ENCODE measurements around the gene SWI5. TPM values are rescaled to one million over a fixed set of nuclear protein-coding genes. Genes with fewer than 3 reads are reported as not detected.
"Not testable (repeated sequence)": the region's sequence is repeated elsewhere in the genome, so short reads cannot be mapped to it uniquely, and the experiment has no call there.

Gene SWI5
- total RNA-seq, 1 donor from 2014 or later, result 13.5 TPM

DNA sequence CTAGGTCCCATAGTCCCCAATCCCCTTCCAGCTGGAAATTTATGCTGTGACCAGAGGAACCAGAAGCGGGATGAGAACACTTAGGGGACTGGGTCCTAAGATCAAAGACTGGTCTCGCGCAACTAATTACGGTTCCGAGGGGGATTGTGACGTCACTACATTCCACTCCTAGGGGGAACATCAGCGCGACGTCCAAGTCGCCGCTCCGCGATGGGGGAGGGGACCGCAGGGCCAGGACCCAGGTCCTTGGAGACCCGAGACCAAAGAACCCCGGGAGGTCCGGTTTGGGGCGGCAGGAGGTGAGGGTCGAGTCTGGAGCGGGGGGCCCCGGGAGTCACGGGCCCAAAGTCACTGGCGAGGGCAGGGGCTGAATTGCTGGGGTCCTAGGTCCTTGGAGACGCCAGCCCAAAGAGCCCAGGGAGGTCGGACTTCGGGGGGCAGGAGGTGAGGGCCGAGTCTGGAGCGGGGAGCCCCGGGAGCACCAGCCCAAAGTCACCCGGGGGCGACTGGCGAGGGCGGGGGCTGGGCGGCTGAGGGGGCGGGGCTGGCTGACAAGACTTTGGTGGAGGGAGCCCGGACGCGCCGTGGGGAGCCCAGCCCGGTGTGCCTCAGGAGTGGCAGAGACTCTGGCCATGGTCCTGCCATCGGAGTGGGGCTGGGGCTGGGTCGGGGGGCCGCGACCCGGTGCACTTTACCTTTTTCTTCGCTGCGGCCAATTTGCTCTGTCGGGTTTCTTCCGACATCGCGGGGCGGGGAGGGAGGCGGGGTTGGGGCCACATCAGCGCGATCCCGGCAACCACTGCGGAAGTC lies 673 bp upstream of the SWI5 start, which contains the start of gene GOLGA2:
Gene GOLGA2, minus strand, starts transcription at position 810 of the 810 bp plus-strand sequence. Its CDS starts 31 bp downstream, at position 779.
- Mint-ChIP-seq H3K36me3 (ENCODE audit: low read depth) (peaks cover 27% of the 10 kb centered on the region), H3K4me3 (ENCODE audit: low read depth) (peak within 1 kb of the TSS; percentile 97), H3K9me3 (no peaks in the 10 kb centered on the region), H3K27ac (peak within 1 kb of the TSS; percentile 89), H3K4me1 (ENCODE audit: low read depth) (peaks cover 40% of the 10 kb centered on the region), H3K27me3 (ENCODE audit: low read depth) (no peaks in the 10 kb centered on the region)
- intact Hi-C loops (cut with micrococcal nuclease), result loop anchor here (1.0 to 5.0 kb wide), 4 partner anchors 25 to 148 kb away; partner anchors contain the start of genes CIZ1, PTGES2 and SLC27A4
- no peak for DNase-seq (ENCODE audit: low spot score)

DNA sequence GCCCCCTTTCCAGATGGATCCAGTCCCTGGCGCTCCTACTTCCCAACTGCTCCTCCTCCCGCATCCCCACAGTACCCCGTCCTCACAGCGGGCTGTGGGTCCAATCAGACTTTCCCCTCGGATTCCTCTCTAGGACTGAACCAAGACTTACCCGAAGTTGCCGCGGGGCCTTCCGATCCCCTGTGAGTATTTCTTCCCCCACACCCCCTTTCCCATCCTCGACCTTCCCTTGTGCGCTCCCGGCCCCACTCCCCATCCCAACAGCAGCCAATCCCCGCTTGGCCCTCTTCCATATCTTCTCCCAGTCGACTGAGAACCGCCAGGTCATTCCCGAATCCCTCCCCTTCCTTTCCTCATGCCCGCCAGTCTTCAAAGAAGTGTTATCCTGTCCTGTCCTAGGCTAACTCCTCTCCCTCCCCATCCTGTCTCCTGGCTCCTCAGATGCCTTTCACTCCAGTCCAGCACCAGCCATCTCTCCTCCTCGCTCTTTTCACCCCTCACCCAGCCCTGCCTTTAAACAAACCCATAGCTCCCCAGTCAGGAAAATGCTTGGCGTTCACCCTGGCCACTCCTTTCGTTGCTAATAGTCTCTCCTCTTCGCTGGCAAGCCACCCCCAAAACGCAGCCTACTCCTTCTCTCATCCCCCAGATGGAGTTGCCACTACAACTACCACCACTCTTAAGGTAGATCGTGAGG lies 646 bp downstream of the SWI5 start:
- DNase-seq (ENCODE audit: low spot score), result no peak
- Mint-ChIP-seq H3K4me1 (ENCODE audit: low read depth) (peaks cover 40% of the 10 kb centered on the region), H3K27ac (peak overlapping the region; percentile 89), H3K9me3 (no peaks in the 10 kb centered on the region), H3K27me3 (ENCODE audit: low read depth) (no peaks in the 10 kb centered on the region), H3K4me3 (ENCODE audit: low read depth) (peak overlapping the region; percentile 97), H3K36me3 (ENCODE audit: low read depth) (peaks cover 18% of the 10 kb centered on the region)
- intact Hi-C loops (cut with micrococcal nuclease), result loop anchor here (1.0 to 5.0 kb wide), 3 partner anchors 64 to 149 kb away; partner anchors contain the start of genes CIZ1, PTGES2 and SLC27A4

DNA sequence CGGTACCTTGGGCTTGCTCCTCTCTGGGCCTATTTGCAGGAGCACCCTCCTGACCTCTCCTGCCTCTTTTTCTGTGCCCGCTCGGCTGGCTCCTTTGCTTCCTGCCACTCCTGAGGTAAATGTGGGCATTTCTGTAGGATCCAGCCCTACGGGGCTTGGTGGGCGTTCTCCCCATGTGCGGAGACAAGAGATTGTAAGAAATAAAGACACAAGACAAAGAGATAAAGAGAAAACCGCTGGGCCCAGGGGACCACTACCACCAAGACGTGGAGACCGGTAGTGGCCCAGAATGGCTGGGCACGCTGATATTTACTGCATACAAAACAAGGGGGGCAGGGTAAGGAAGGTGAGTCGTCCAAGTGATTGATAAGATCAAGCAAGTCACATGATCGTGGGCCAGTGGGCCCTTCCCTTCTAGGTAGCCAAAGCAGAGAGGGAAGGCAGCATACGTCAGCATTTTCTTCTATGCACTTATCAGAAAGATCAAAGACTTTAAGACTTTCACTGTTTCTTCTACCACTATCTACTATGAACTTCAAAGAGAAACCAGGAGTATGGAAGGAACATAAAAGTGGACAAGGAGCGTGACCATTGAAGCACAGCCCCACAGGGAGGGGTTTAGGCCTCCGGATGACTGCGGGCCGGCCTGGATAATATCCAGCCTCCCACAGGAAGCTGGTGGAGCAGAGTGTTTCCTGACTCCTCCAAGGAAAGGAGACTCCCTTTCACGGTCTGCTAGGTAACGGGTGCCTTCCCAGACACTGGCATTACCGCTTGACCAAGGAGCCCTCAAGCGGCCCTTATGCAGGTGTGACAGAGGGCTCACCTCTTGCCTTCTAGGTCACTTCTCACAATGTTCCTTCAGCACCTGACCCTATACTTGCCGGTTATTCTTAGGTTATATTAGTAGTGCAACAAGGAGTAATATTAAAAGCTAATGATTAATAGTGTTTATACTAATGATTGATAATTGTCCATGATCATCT lies 3.3 kb downstream of the SWI5 start:
- intact Hi-C loops (cut with micrococcal nuclease), result loop anchor here (5.0 kb wide), 2 partner anchors 87 to 152 kb away; partner anchors contain the start of genes CIZ1 and PTGES2
- not testable (repeated sequence) for H3K9me3 Mint-ChIP-seq; H3K36me3 Mint-ChIP-seq (ENCODE audit: low read depth); H3K27me3 Mint-ChIP-seq (ENCODE audit: low read depth); H3K27ac Mint-ChIP-seq; DNase-seq (ENCODE audit: low spot score); H3K4me3 Mint-ChIP-seq (ENCODE audit: low read depth)
- H3K4me1 Mint-ChIP-seq (ENCODE audit: low read depth), result peaks cover 28% of the 10 kb centered on the region

DNA sequence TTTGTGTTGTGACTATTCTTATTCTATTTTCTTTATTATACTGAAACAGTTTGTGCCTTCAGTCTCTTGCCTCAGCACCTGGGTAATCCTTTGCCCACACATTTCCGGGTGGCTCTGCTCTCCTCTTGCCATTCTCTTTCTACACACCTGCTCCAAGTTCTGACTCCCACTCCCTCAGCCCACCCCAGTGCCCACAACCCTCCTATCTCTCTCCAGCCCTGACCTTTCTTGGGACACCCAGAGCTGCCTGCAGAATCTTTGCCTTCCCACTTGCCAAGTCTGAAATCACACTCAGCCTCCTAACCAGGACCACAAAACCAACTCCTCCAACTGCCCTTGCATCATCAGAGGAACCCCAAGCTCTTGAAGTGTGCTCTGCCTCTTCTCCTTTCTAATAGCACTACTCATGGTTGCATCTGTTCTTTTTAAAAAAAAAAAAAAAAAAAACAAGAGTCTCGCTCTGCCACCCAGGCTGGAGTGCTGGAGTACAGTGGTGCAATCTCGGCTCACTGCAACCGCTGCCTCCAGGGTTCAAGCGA lies 4.1 kb downstream of the SWI5 start:
- intact Hi-C loops (cut with micrococcal nuclease), result no loop called here
- Mint-ChIP-seq H3K36me3 (ENCODE audit: low read depth) (no peaks in the 10 kb centered on the region), H3K4me3 (ENCODE audit: low read depth) (no peak overlapping the region), H3K9me3 (no peaks in the 10 kb centered on the region), H3K27me3 (ENCODE audit: low read depth) (no peaks in the 10 kb centered on the region), H3K4me1 (ENCODE audit: low read depth) (peaks cover 22% of the 10 kb centered on the region), H3K27ac (peak overlapping the region; percentile 1)
- DNase-seq (ENCODE audit: low spot score), result no peak

DNA sequence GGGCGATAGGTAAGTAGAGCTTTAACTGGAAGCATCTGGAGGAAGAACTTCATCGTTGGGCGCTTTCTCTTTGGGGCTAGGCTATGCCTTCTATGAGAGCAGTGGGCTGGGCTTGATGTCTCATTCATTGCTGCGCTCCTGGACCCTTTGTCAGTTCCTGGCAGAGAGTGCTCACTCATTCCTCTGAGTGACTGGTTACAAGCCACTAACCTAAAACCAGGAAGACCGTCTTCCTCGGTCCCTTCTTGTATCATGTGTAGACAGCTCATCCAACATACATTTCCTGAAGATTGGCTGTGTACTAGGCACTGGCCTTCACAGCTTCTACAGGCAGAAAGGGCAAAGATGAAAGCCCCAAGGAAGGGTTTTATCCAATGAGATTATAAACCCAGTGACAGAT lies 6.4 kb downstream of the SWI5 start:
- Mint-ChIP-seq H3K27me3 (ENCODE audit: low read depth) (no peaks in the 10 kb centered on the region), H3K36me3 (ENCODE audit: low read depth) (no peaks in the 10 kb centered on the region), H3K9me3 (no peaks in the 10 kb centered on the region), H3K27ac (no peak overlapping the region), H3K4me3 (ENCODE audit: low read depth) (no peak overlapping the region), H3K4me1 (ENCODE audit: low read depth) (peaks cover 11% of the 10 kb centered on the region)
- DNase-seq (ENCODE audit: low spot score), result no peak
- intact Hi-C loops (cut with micrococcal nuclease), result no loop called here

DNA sequence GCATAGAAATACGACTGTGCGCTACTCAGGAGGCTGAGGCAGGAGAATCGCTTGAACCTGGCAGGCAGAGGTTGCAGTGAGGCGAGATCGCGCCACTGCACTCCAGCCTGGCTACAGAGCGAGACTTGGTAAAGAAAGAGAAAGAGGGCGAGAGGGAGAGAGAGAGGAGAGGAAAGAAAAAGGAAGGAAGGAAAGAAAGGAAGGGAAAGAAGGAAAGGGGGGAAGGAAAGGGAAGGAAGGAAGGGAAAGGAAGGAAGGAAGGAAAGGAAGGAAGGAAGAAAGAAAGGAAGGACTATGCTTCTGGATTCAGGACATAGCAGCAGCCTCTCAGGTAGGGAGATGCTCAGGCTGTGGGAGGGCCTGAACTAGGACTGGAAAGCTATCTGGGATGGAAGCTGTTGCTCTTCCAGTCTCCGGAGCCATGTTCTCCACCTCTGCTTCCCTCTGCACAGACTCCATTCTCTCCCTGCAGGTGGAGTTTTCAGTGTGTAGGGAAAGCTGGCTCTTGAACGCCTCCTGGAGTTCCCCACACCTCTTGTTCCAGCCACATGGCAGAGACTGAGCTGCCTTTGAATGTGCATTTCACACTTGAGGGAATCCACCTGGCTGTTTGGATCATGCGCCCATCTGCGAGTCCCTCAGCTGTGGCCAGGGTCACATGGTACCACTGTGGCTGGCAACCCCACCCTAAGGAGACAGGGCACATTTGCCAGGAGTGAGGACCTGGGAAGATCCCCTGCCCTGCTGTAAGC lies 9.1 kb downstream of the SWI5 start:
- no peak overlapping the region for H3K4me3 Mint-ChIP-seq (ENCODE audit: low read depth)
- no peaks in the 10 kb centered on the region for H3K36me3 Mint-ChIP-seq (ENCODE audit: low read depth)
- H3K27ac Mint-ChIP-seq, result no peak overlapping the region
- intact Hi-C loops (cut with micrococcal nuclease), result no loop called here
- H3K27me3 Mint-ChIP-seq (ENCODE audit: low read depth), result no peaks in the 10 kb centered on the region
- no peak for DNase-seq (ENCODE audit: low spot score)
- peaks cover 2% of the 10 kb centered on the region for H3K4me1 Mint-ChIP-seq (ENCODE audit: low read depth)
- H3K9me3 Mint-ChIP-seq, result no peaks in the 10 kb centered on the region

DNA sequence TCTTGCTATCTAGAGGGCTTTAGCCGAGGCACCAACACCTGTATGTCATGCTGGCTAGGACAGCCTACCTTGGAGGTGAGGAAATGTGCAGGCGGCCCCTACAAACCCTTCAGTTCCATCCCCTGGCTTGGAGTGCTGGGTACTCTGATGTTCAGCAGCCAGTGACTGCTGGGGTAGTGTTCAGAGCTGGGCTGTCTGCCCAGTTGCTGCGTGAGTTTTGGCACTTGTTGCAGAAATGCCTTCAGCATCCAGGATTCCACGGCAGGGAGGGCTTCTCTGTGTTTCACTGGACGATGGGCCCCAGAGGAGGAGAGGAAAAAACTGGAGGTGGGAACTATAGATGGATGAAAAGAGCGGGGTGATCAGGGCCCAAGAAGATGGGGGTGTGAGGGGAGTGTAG lies 10.4 kb downstream of the SWI5 start:
- Mint-ChIP-seq H3K36me3 (ENCODE audit: low read depth) (no peaks in the 10 kb centered on the region), H3K27ac (no peak overlapping the region), H3K4me1 (ENCODE audit: low read depth) (no peaks in the 10 kb centered on the region), H3K27me3 (ENCODE audit: low read depth) (no peaks in the 10 kb centered on the region), H3K4me3 (ENCODE audit: low read depth) (no peak overlapping the region), H3K9me3 (no peaks in the 10 kb centered on the region)
- DNase-seq (ENCODE audit: low spot score), result no peak
- intact Hi-C loops (cut with micrococcal nuclease), result no loop called here

DNA sequence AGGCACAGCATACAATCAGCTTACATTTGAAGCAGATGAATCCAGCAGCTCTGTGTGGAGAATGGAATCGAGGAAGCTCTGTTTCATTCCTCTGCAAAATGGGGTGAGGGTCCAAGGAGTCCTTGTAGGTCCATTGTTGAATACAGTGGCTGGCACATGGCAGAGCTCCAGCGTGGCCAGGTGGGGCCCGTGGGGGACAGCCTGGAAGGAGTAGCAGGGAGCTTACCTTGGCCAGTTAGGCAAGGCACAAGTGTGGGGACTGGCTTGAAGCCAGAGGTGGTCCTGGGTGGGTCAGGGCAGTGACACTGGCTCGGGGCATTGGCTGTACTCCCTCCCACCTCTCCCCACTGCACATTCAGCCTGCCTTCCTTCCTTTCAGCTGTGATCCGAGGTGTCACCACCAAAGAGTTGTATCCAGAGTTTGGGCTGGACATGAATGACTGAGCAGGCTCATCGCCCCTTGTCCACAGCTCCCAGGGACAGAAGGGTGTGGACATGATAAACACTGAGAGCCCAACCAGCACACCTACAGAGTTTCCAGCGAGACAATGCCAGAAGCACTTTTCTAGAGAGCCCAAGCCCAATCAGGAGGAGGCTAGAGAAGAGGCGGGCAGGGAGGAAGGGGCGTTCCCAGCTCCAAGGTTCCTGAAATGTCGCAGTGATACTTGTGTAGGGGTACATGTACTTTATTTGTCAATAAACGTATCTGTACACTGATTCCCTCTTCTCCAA lies 12.4 kb downstream of the SWI5 start:
- H3K9me3 Mint-ChIP-seq, result no peaks in the 10 kb centered on the region
- no peak overlapping the region for H3K27ac Mint-ChIP-seq

DNA sequence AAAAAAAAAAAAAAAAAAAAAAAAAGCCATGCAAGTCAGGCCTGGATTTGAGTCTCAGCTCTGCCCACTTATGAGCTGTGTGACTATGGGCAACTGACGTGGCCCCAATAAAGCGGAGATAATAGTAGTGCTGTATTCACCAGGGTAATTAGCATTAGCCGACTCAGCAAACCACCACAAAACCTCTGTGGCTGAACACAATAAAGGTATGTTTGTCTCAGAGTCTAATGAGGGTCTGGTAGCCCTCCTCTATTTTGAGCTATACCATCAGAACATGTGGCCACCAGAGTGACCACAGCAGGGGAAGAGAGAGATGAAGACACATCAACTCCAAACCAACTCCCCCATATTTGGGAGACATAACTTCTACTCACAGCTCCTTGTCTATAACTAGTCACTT lies 15.9 kb downstream of the SWI5 start:
- H3K4me3 Mint-ChIP-seq (ENCODE audit: low read depth), result no peak overlapping the region
- H3K4me1 Mint-ChIP-seq (ENCODE audit: low read depth), result no peaks in the 10 kb centered on the region
- DNase-seq (ENCODE audit: low spot score), result no peak
- intact Hi-C loops (cut with micrococcal nuclease), result loop anchor here (10.0 kb wide), 1 partner anchor 123 kb away; no protein-coding TSS in a partner anchor
- no peaks in the 10 kb centered on the region for H3K36me3 Mint-ChIP-seq (ENCODE audit: low read depth)
- H3K27ac Mint-ChIP-seq, result no peak overlapping the region
- no peaks in the 10 kb centered on the region for H3K9me3 Mint-ChIP-seq
- H3K27me3 Mint-ChIP-seq (ENCODE audit: low read depth), result no peaks in the 10 kb centered on the region

More for the DNA sequence above, 12.4 kb downstream of the SWI5 start:
- Mint-ChIP-seq H3K36me3 (ENCODE audit: low read depth) (no peaks in the 10 kb centered on the region), H3K4me1 (ENCODE audit: low read depth) (no peaks in the 10 kb centered on the region), H3K27me3 (ENCODE audit: low read depth) (no peaks in the 10 kb centered on the region), H3K4me3 (ENCODE audit: low read depth) (no peak overlapping the region)
- intact Hi-C loops (cut with micrococcal nuclease), result no loop called here
- DNase-seq (ENCODE audit: low spot score), result no peak

DNA sequence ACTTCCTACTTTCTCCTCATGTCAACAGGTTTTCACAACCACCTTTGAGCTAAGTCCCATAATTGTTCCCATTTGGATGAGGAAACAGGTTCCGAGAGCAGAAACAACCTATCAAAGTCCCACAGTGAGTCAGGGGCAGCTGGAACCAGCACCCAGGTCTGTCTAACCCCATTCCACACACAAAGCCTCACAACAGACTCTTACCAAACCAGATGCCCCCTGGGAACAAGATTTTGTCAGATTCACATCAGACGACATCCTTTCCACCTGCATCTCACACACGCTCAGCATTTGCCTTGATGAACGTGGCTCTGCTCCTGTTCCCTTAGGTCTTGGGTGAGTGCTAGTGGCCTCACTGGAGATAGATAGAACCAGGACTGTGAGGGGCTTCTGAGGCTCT lies 17.0 kb downstream of the SWI5 start:
- Mint-ChIP-seq H3K36me3 (ENCODE audit: low read depth) (no peaks in the 10 kb centered on the region), H3K4me1 (ENCODE audit: low read depth) (no peaks in the 10 kb centered on the region), H3K27me3 (ENCODE audit: low read depth) (no peaks in the 10 kb centered on the region), H3K9me3 (no peaks in the 10 kb centered on the region), H3K4me3 (ENCODE audit: low read depth) (no peak overlapping the region), H3K27ac (no peak overlapping the region)
- DNase-seq (ENCODE audit: low spot score), result no peak
- intact Hi-C loops (cut with micrococcal nuclease), result loop anchor here (10.0 kb wide), 1 partner anchor 122 kb away; no protein-coding TSS in a partner anchor

DNA sequence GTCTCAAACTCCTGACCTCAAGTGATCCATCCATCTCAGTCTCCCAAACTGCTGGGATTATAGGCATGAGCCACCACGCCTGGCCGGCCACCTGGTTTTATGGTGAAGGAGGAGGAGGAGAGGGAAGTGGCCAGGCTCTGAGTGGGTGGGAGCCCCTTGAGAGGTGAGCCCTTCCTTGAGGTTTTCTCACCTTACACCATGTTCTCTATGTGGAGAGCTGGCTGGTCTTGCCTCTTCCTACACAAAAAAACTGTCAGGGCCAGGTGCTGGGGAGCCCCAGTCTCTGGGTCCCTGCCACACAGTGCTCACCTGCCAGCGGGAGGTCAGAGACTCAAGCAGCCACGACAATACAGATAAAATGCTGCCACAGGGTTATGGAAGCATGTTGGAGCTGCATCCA lies 18.1 kb downstream of the SWI5 start:
- Mint-ChIP-seq H3K27me3 (ENCODE audit: low read depth) (no peaks in the 10 kb centered on the region), H3K9me3 (no peaks in the 10 kb centered on the region), H3K27ac (no peak overlapping the region), H3K36me3 (ENCODE audit: low read depth) (no peaks in the 10 kb centered on the region), H3K4me1 (ENCODE audit: low read depth) (no peaks in the 10 kb centered on the region), H3K4me3 (ENCODE audit: low read depth) (no peak overlapping the region)
- no peak for DNase-seq (ENCODE audit: low spot score)
- intact Hi-C loops (cut with micrococcal nuclease), result loop anchor here (10.0 kb wide), 1 partner anchor 121 kb away; no protein-coding TSS in a partner anchor

Measured in activated T-helper 2 cell treated with anti-CD3 and anti-CD28 coated beads, Interferon-gamma antibody, Interleukin-2, Interleukin-4, amounts not matched to agents 10 μg/mL and 5 μg/mL and 100 μg/mL, durations not matched to agents 14 hours and 24 hours and 36 hours (primary cell).